Measurements from ENCODE around the gene FRAT1. TPM values are rescaled to one million over a fixed set of nuclear protein-coding genes. Genes with fewer than 3 reads are reported as not detected.
"Not testable (repeated sequence)": the region's sequence is repeated elsewhere in the genome, so short reads cannot be mapped to it uniquely, and the experiment has no call there.

Gene FRAT1
- polyA plus RNA-seq, 1 donor (not counting 4 experiments of a cell fraction or from before 2014, with no cell fraction given) = 0.34 TPM

GRCh38 chr10:97290576-97291356, 28.3 kb upstream of the FRAT1 start:
- peak overlapping the region in 1 of 3 experiments; percentile 70 for H3K4me3 ChIP-seq (ENCODE audit: control insufficient read depth in 2 of 3, extremely low read depth in 1 of 3, insufficient read depth in 2 of 3, low read depth in 1 of 3, low read length in 3 of 3)
- H3K9ac ChIP-seq (ENCODE audit: control insufficient read depth, extremely low read depth, insufficient read depth, low read length); H3K36me3 ChIP-seq (ENCODE audit: control insufficient read depth in 2 of 2, extremely low read depth in 1 of 2, insufficient read depth in 2 of 2, low read length in 2 of 2); H3K4me1 ChIP-seq (ENCODE audit: control insufficient read depth, extremely low read depth, insufficient read depth, low read length); H3K9me3 ChIP-seq (ENCODE audit: control insufficient read depth, low read depth, low read length); dilution Hi-C loops (cut with MboI; ENCODE audit: extremely low pct_ligation_motif_present, low sequenced_read_pairs); DNase-seq (ENCODE audit: low read depth, low spot score); H3K9me1 ChIP-seq (ENCODE audit: control insufficient read depth, extremely low read depth, insufficient read depth, low read length); H2AFZ ChIP-seq (ENCODE audit: control insufficient read depth, low read length); H3K27me3 ChIP-seq (ENCODE audit: control insufficient read depth, extremely low read depth, insufficient read depth, low read length); H4K20me1 ChIP-seq (ENCODE audit: control insufficient read depth, extremely low read depth, insufficient read depth, low read length); FAIRE-seq; H3K27ac ChIP-seq (ENCODE audit: control insufficient read depth, insufficient read depth, low read length): not testable (repeated sequence)
- H3K79me2 ChIP-seq (ENCODE audit: control insufficient read depth, insufficient read depth, low read length) = peaks cover 12% of the 10 kb centered on the region
- H3K4me2 ChIP-seq (ENCODE audit: control insufficient read depth, extremely low read depth, insufficient read depth, low read depth, low read length) = peak overlapping the region; percentile 54

- Histone ChIP-seq H3K79me2 (ENCODE audit: control insufficient read depth, insufficient read depth, low read length) (peaks cover 12% of the 10 kb centered on the region), H3K27ac (ENCODE audit: control insufficient read depth, insufficient read depth, low read length) (peak overlapping the region; percentile 87), H4K20me1 (ENCODE audit: control insufficient read depth, extremely low read depth, insufficient read depth, low read length) (no peaks in the 10 kb centered on the region), H2AFZ (ENCODE audit: control insufficient read depth, low read length) (peak overlapping the region; percentile 84), H3K4me2 (ENCODE audit: control insufficient read depth, extremely low read depth, insufficient read depth, low read depth, low read length) (peak overlapping the region; percentile 54), H3K9me1 (ENCODE audit: control insufficient read depth, extremely low read depth, insufficient read depth, low read length) (no peaks in the 10 kb centered on the region), H3K27me3 (ENCODE audit: control insufficient read depth, extremely low read depth, insufficient read depth, low read length) (no peaks in the 10 kb centered on the region), H3K4me1 (ENCODE audit: control insufficient read depth, extremely low read depth, insufficient read depth, low read length) (peaks cover 3% of the 10 kb centered on the region), H3K9me3 (ENCODE audit: control insufficient read depth, low read depth, low read length) (no peaks in the 10 kb centered on the region), H3K9ac (ENCODE audit: control insufficient read depth, extremely low read depth, insufficient read depth, low read length) (peak overlapping the region; percentile 88), H3K4me3 (ENCODE audit: control insufficient read depth in 2 of 3, extremely low read depth in 1 of 3, insufficient read depth in 2 of 3, low read depth in 1 of 3, low read length in 3 of 3) (peak overlapping the region; percentile 70 to 77 (median 74)), H3K36me3 (ENCODE audit: control insufficient read depth in 2 of 2, extremely low read depth in 1 of 2, insufficient read depth in 2 of 2, low read length in 2 of 2) (no peaks in the 10 kb centered on the region)
- FAIRE-seq = no peak
- dilution Hi-C loops (cut with MboI; ENCODE audit: extremely low pct_ligation_motif_present, low sequenced_read_pairs) = no loop called here
- TF ChIP-seq CTCF (optimal IDR thresholded peaks at IDR 0.05 in 1 of 3, IDR thresholded peaks at IDR 0.05 in 1 of 3, conservative IDR thresholded peaks at IDR 0.05 in 1 of 3; ENCODE audit: extremely low read depth in 1 of 3, insufficient read depth in 2 of 3, low read length in 3 of 3) (no peak), EZH2 (IDR thresholded peaks at IDR 0.05; ENCODE audit: low read length) (no peak)
- no peak for DNase-seq (ENCODE audit: low read depth, low spot score)
These were observed 27.5 kb upstream of the FRAT1 start for GRCh38 chr10:97291357-97292096.
